Esophagus squamous epithelium (tissue), 5 donors: ENCODE measurements around the gene RO60. TPM values are rescaled to one million over a fixed set of nuclear protein-coding genes. Genes with fewer than 3 reads are reported as not detected.

Experiments
- DNase-seq: peaks from one replicate; lab custom pipeline; 2025; lab: John Stamatoyannopoulos, UW
- H3K27ac ChIP-seq, 4 donors: fragments of 200-600 bp; sonication (generic); one replicate each; pipeline ENCODE4 v1.5.1; 2016 to 2019; ENCODE audit warnings: mild to moderate bottlenecking in 1 of 4
- H3K27me3 ChIP-seq, 4 donors: fragments of 200-600 bp; sonication (generic); 1 replicate in 3 of 4; 2 replicates in 1 of 4; pipeline versions ENCODE4 v1.5.1 to v1.6.0; 2017 to 2021; ENCODE audit warnings: antibody characterized with exemption in 1 of 4
- H3K36me3 ChIP-seq, 3 donors: fragments of 200-600 bp; sonication (generic); one replicate each; pipeline ENCODE4 v1.5.1; 2016 to 2019
- H3K4me1 ChIP-seq, 3 donors: fragments of 200-600 bp; sonication (generic); one replicate each; pipeline ENCODE4 v1.5.1; 2017 to 2019
- H3K4me3 ChIP-seq, 4 donors: fragments of 200-600 bp; sonication (generic); 1 replicate in 3 of 4; 2 replicates in 1 of 4; pipeline ENCODE4 v1.5.1; 2016 to 2019; ENCODE audit warnings: mild to moderate bottlenecking in 2 of 4, moderate library complexity in 1 of 4
- H3K9me3 ChIP-seq, 3 donors: fragments of 200-600 bp; sonication (generic); one replicate each; pipeline ENCODE4 v1.5.1; 2016 to 2019
- POLR2A ChIP-seq, 4 donors: fragments of 450-650 bp; IDR thresholded peaks; one replicate each; pipeline ENCODE4 v1.6.1; 2017; ENCODE audit warnings: antibody characterized with exemption in 4 of 4, mild to moderate bottlenecking in 4 of 4, moderate library complexity in 3 of 4
- WGBS, 2 donors: methylation state at CpG; one replicate each; pipeline ENCODE4 v1.1.5; 2018; 5-methylcytosine and 5-hydroxymethylcytosine counted together
- intact Hi-C: fragments of 100-400 bp; cut with DNase I; formaldehyde crosslinking; loops from one replicate; pipeline ENCODE4 v1.15.0; 2022
- total RNA-seq, 4 donors: library from RNA; depleted of rRNA; stranded (reverse); fragments of >200 nt; gene quantifications; one replicate each; pipeline ENCODE4 v1.1.0, GENCODE V29; 2016
- TF ChIP-seq, protein P1 (sequence below), 6 experiments: fragments of 450-650 bp in 4 of 6; fragments of 200-600 bp in 2 of 6; sonication (generic) in 2 of 6; IDR thresholded peaks; one replicate each; pipeline ENCODE4 v1.5.1; 2016 to 2019; ENCODE audit warnings: antibody characterized with exemption in 6 of 6, mild to moderate bottlenecking in 4 of 6, moderate library complexity in 4 of 6
- donor health status: DM: yes; HTN: yes; CAD: no.

Gene RO60
- total RNA-seq, 4 donors from 2014 or later = 29.2 to 91.0 (median 41.7) TPM

DNA sequence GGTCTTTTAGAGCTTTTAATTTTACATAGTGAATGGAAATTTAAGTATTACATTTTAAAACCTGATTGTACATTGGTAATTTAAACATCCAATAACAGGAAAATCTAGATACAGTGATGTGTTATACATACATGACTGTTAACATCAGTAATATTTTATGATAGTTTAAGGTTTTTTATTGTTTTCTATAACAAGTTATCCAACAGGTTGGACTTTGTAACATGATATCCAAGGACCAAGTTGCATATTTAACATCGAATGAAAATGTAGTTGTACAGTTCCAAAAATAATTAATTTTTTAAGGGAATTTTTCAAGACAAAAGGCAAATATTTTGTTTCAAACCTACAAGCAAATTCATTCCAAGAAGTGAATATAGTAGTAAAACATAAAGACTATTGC is 31.5 kb downstream of the RO60 start:
- intact Hi-C loops = no loop called here
- Histone ChIP-seq H3K4me1 (no peaks in the 10 kb centered on the region), H3K36me3 (peaks cover 0 to 71% (median 4%) of the 10 kb centered on the region in 3 donors), H3K27ac (no peak overlapping the region), H3K9me3 (no peaks in the 10 kb centered on the region), H3K4me3 (no peak overlapping the region), H3K27me3 (no peaks in the 10 kb centered on the region)
- DNase-seq = no peak
- WGBS, 2 donors = 56 to 65% methylated on average over 1 of the region's 1 CpG
- TF ChIP-seq, protein P1, sequence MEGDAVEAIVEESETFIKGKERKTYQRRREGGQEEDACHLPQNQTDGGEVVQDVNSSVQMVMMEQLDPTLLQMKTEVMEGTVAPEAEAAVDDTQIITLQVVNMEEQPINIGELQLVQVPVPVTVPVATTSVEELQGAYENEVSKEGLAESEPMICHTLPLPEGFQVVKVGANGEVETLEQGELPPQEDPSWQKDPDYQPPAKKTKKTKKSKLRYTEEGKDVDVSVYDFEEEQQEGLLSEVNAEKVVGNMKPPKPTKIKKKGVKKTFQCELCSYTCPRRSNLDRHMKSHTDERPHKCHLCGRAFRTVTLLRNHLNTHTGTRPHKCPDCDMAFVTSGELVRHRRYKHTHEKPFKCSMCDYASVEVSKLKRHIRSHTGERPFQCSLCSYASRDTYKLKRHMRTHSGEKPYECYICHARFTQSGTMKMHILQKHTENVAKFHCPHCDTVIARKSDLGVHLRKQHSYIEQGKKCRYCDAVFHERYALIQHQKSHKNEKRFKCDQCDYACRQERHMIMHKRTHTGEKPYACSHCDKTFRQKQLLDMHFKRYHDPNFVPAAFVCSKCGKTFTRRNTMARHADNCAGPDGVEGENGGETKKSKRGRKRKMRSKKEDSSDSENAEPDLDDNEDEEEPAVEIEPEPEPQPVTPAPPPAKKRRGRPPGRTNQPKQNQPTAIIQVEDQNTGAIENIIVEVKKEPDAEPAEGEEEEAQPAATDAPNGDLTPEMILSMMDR (IDR thresholded peaks at IDR 0.05) = no peak
- TF ChIP-seq POLR2A (IDR thresholded peaks at IDR 0.05) = no peak

- H3K27me3 ChIP-seq = no peaks in the 10 kb centered on the region
- no peak overlapping the region for H3K4me3 ChIP-seq
- 89 to 91% methylated on average over 10 to 11 of the region's 11 CpGs for WGBS, 2 donors
- H3K27ac ChIP-seq = no peak overlapping the region
- no peak for DNase-seq
- H3K36me3 ChIP-seq = peaks cover 9 to 93% (median 10%) of the 10 kb centered on the region in 3 donors
- intact Hi-C loops = no loop called here
- no peaks in the 10 kb centered on the region for H3K9me3 ChIP-seq
- H3K4me1 ChIP-seq = no peaks in the 10 kb centered on the region
- TF ChIP-seq, protein P1 (IDR thresholded peaks at IDR 0.05) = no peak
- TF ChIP-seq POLR2A (IDR thresholded peaks at IDR 0.05) = no peak
Observed at GRCh38 chr1:193094112-193094511, 34.7 kb downstream of the RO60 start.

DNA sequence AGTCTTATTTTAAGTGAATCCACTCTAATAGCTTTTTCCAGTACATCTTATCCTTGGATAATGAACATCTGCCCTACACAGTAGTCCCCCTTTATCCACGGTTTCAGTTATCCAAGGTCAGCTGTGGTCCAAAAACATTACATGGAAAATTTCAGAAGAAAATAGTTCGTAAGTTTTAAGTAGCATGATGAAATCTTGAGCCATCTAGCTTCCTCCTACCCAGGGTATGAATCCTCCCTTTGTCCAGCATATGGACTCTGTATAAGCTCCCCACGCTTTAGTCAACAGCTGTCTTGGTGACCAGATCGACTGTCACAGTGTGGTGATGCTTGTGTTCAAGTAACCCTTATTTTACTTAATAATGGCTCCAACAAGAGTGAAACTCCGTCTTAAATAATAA is 43.2 kb downstream of the RO60 start:
- peaks cover 7 to 29% (median 8%) of the 10 kb centered on the region in 3 donors for H3K4me1 ChIP-seq
- TF ChIP-seq POLR2A (IDR thresholded peaks at IDR 0.05) = no peak
- TF ChIP-seq, protein P1 (IDR thresholded peaks at IDR 0.05) = no peak
- no peak overlapping the region for H3K27ac ChIP-seq
- no peak overlapping the region for H3K4me3 ChIP-seq
- no peaks in the 10 kb centered on the region for H3K9me3 ChIP-seq
- H3K36me3 ChIP-seq = peaks cover 0 to 33% (median 10%) of the 10 kb centered on the region in 3 donors
- WGBS, 2 donors = 84 to 86% methylated on average over 5 of the region's 5 CpGs
- DNase-seq = no peak
- intact Hi-C loops = no loop called here
- no peaks in the 10 kb centered on the region for H3K27me3 ChIP-seq

DNA sequence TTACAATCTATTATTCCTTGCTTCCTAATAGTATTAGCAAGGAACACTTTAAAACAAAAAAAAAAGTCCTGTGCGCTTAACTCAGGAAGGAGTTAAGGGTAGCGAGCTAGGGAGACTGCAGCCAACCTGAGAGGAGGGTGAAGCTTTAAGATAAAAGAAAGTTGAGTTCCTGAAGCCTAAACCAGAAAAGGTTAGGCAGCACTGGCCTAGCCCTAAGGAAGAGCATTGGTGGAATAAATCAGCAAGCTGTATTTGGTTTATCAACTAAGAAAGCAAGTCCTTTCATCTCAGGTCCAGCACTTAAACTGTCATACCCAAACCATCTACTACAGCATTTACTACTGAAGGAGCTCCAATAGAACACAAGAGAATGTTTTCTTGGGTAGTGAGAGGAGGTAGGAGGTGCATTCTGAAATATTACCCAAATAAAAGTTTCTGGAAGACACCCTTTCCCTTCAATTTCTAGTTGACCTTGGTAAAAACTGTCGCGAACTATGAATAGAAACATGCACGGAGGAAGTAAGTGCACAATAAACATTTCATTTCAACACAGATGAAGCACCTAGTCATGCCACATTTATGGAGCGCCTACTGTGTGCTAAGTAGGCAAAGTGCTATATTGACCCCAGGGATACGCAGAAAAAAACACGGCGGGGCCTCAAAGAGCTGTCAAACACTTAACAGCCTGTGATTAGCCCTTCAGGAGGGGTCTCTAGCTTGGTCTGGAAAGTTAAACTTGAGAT is 44.5 kb downstream of the RO60 start:
- WGBS, 2 donors = 31 to 40% methylated on average over 6 to 9 of the region's 9 CpGs
- H3K4me1 ChIP-seq = peaks cover 7 to 29% (median 8%) of the 10 kb centered on the region in 3 donors
- H3K36me3 ChIP-seq = peaks cover 0 to 20% (median under 1%) of the 10 kb centered on the region in 3 donors
- H3K27ac ChIP-seq = peak overlapping the region; percentile 89 to 98 (median 94)
- intact Hi-C loops = no loop called here
- no peak for DNase-seq
- no peaks in the 10 kb centered on the region for H3K9me3 ChIP-seq
- TF ChIP-seq POLR2A (IDR thresholded peaks at IDR 0.05) = no peak
- TF ChIP-seq, protein P1 (IDR thresholded peaks at IDR 0.05) = no peak
- no peaks in the 10 kb centered on the region for H3K27me3 ChIP-seq
- peak overlapping the region; percentile 69 to 88 (median 80) for H3K4me3 ChIP-seq

GRCh38 chr1:193104502-193104906 is 45.1 kb downstream of the RO60 start:
- WGBS, 2 donors = 0 to 1% methylated on average over 7 to 22 of the region's 24 CpGs
- peaks cover 0 to 15% (median 0%) of the 10 kb centered on the region in 3 donors for H3K36me3 ChIP-seq
- H3K4me1 ChIP-seq = peaks cover 7 to 29% (median 8%) of the 10 kb centered on the region in 3 donors
- no peaks in the 10 kb centered on the region for H3K27me3 ChIP-seq
- DNase-seq = no peak
- H3K4me3 ChIP-seq = peak overlapping the region; percentile 69 to 88 (median 80)
- peak overlapping the region; percentile 89 to 98 (median 94) for H3K27ac ChIP-seq
- no peaks in the 10 kb centered on the region for H3K9me3 ChIP-seq
- intact Hi-C loops = no loop called here
- TF ChIP-seq, protein P1 (IDR thresholded peaks at IDR 0.05) = no peak
- TF ChIP-seq POLR2A (IDR thresholded peaks at IDR 0.05) = no peak
